Esophagus squamous epithelium (tissue), 5 donors: ENCODE data around the gene DNAH10. TPM values are rescaled to one million over a fixed set of nuclear protein-coding genes. Genes with fewer than 3 reads are reported as not detected.

Source experiments
- DNase-seq: peaks from one replicate; lab custom pipeline; 2025; lab: John Stamatoyannopoulos, UW
- H3K27ac ChIP-seq, 4 donors: fragments of 200-600 bp; sonication (generic); one replicate each; pipeline ENCODE4 v1.5.1; 2016 to 2019; ENCODE audit warnings: mild to moderate bottlenecking in 1 of 4
- H3K27me3 ChIP-seq, 4 donors: fragments of 200-600 bp; sonication (generic); 1 replicate in 3 of 4; 2 replicates in 1 of 4; pipeline versions ENCODE4 v1.5.1 to v1.6.0; 2017 to 2021; ENCODE audit warnings: antibody characterized with exemption in 1 of 4
- H3K36me3 ChIP-seq, 3 donors: fragments of 200-600 bp; sonication (generic); one replicate each; pipeline ENCODE4 v1.5.1; 2016 to 2019
- H3K4me1 ChIP-seq, 3 donors: fragments of 200-600 bp; sonication (generic); one replicate each; pipeline ENCODE4 v1.5.1; 2017 to 2019
- H3K4me3 ChIP-seq, 4 donors: fragments of 200-600 bp; sonication (generic); 1 replicate in 3 of 4; 2 replicates in 1 of 4; pipeline ENCODE4 v1.5.1; 2016 to 2019; ENCODE audit warnings: mild to moderate bottlenecking in 2 of 4, moderate library complexity in 1 of 4
- H3K9me3 ChIP-seq, 3 donors: fragments of 200-600 bp; sonication (generic); one replicate each; pipeline ENCODE4 v1.5.1; 2016 to 2019
- CTCF ChIP-seq, 6 experiments: fragments of 450-650 bp in 4 of 6; fragments of 200-600 bp in 2 of 6; sonication (generic) in 2 of 6; IDR thresholded peaks; one replicate each; pipeline ENCODE4 v1.5.1; 2016 to 2019; ENCODE audit warnings: antibody characterized with exemption in 6 of 6, mild to moderate bottlenecking in 4 of 6, moderate library complexity in 4 of 6
- POLR2A ChIP-seq, 4 donors: fragments of 450-650 bp; IDR thresholded peaks; one replicate each; pipeline ENCODE4 v1.6.1; 2017; ENCODE audit warnings: antibody characterized with exemption in 4 of 4, mild to moderate bottlenecking in 4 of 4, moderate library complexity in 3 of 4
- WGBS, 2 donors: methylation state at CpG; one replicate each; pipeline ENCODE4 v1.1.5; 2018; 5-methylcytosine and 5-hydroxymethylcytosine counted together
- intact Hi-C: fragments of 100-400 bp; cut with DNase I; formaldehyde crosslinking; loops from one replicate; pipeline ENCODE4 v1.15.0; 2022
- total RNA-seq, 4 donors: library from RNA; depleted of rRNA; stranded (reverse); fragments of >200 nt; gene quantifications; one replicate each; pipeline ENCODE4 v1.1.0, GENCODE V29; 2016
- donor health status: DM: yes; HTN: yes; CAD: no.

DNAH10 gene
- total RNA-seq, 4 donors from 2014 or later: not detected

DNA sequence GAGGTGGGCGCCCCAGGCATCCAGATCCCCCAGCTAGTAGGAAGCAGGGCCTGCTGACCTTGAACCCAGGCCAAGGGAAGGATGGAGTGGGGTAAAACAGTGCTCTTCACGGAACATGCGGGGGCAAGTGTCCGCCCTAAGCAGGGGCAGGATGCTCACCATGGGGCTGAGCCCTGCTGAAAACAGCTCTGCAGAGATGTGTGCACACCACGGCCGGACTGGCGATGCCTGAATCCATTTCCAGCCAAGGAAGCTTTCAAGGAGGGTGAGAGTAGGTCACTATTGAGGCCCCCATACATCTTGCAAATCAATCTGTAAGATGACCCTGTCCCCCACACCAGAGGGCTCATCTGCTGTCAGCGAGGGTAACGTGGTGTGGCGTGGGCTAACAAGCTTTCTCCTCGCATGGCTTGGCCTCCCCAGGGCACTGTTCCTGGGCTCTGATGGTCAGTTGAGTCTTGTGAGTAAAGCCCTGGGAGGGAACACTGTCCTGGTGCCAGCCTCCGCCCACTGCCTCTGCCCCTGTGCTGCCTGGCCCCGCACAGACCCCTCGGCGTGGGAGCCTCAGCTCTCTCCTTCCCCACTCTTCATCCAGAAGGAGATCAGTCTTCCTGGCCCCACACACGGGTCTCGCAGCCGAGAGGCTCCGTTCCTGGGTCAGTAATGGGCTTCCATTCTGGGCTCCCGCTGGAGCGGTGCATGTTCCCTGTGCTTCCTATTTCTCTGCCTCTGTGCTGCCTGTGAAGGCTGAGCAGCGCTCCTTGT lies 141.4 kb downstream of the DNAH10 start:
- no peak overlapping the region for H3K4me3 ChIP-seq
- no peaks in the 10 kb centered on the region for H3K9me3 ChIP-seq
- intact Hi-C loops: no loop called here
- H3K4me1 ChIP-seq: peaks cover 0 to 6% (median 0%) of the 10 kb centered on the region in 3 donors
- no peak overlapping the region for H3K27ac ChIP-seq
- no peak for DNase-seq
- 87 to 90% methylated on average over 12 to 15 of the region's 22 CpGs for WGBS, 2 donors
- H3K36me3 ChIP-seq: no peaks in the 10 kb centered on the region
- TF ChIP-seq CTCF (IDR thresholded peaks at IDR 0.05) (no peak), POLR2A (IDR thresholded peaks at IDR 0.05) (no peak)
- H3K27me3 ChIP-seq: peaks cover 0 to 56% (median 0%) of the 10 kb centered on the region in 4 donors

DNA sequence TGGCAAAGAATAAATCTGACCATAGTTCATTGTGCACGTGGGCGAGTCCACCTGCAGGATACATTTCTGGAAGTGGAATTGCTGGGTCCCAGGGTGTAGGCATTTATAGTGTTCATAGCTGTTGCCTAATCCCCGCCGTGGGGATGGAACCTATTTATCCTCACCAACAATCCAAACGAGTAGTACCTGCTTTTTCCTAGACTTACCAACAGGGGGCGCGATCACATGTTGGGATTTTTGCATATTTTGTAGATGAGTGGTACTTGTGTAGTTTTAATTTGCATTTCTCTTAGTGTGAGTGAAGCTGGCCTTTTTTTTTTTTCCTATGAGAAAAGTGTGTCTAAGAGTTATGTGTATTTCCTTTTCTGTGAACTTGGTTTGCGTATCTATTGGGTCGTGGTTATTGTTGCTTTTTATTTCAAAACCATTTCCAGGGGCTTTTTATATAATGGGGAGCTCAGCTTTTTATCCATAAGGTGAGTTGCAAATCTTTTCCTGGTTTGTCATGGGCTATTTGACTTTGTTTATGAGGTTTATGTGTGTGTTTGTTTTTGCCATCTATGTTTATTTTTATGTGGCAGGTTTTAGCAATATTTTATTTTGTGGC lies 143.3 kb downstream of the DNAH10 start:
- TF ChIP-seq POLR2A (IDR thresholded peaks at IDR 0.05) (no peak), CTCF (IDR thresholded peaks at IDR 0.05) (peak; percentile 43 to 73 (median 63))
- H3K9me3 ChIP-seq: no peaks in the 10 kb centered on the region
- no peak overlapping the region for H3K4me3 ChIP-seq
- no peak overlapping the region for H3K27ac ChIP-seq
- H3K4me1 ChIP-seq: peaks cover 0 to 6% (median 0%) of the 10 kb centered on the region in 3 donors
- peaks cover 0 to 39% (median 0%) of the 10 kb centered on the region in 4 donors for H3K27me3 ChIP-seq
- no peak for DNase-seq
- WGBS, 2 donors: 19 to 25% methylated on average over 9 of the region's 9 CpGs
- intact Hi-C loops: no loop called here
- H3K36me3 ChIP-seq: no peaks in the 10 kb centered on the region

DNA sequence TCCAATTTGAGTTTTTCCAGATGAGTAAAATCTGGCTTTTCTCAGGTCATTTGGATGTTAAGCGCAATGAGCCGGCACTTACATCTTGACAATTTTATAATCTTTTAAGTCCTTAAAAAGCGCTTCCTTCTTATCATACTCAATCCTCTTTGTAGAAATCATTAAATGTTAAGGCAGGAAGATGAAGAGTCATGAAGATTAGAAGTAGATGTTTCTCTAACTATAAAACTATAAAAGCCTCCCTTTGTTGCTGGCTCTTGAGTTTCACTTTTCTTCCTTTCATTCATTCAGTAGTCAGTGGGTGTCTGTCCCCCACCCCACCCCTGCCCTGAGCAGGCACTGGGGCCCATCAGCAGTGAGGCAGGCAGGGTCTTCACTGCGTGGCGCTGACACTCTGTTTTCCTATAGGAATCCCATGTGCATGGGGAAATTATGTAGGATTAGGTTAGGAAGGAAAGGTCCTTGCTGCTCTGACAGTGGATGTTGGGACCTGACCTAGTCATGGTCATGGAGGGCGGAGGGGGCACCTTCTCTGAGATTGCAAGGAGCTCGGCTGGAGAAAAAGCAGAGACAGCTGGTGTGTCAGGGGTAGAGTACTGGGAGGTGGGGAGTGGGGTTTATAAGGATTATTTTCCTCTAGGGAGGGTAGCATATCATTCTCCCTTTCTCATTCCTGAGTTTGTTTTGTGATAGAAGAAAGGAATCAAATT lies 144.8 kb downstream of the DNAH10 start:
- intact Hi-C loops: no loop called here
- H3K27ac ChIP-seq: no peak overlapping the region
- no peak for DNase-seq
- TF ChIP-seq CTCF (IDR thresholded peaks at IDR 0.05): no peak
- no peak for TF ChIP-seq POLR2A (IDR thresholded peaks at IDR 0.05)
- no peaks in the 10 kb centered on the region for H3K36me3 ChIP-seq
- H3K27me3 ChIP-seq: peaks cover 0 to 27% (median 0%) of the 10 kb centered on the region in 4 donors
- no peaks in the 10 kb centered on the region for H3K9me3 ChIP-seq
- peaks cover 0 to 6% (median 0%) of the 10 kb centered on the region in 3 donors for H3K4me1 ChIP-seq
- no peak overlapping the region for H3K4me3 ChIP-seq
- 92 to 95% methylated on average over 6 to 7 of the region's 7 CpGs for WGBS, 2 donors

DNA sequence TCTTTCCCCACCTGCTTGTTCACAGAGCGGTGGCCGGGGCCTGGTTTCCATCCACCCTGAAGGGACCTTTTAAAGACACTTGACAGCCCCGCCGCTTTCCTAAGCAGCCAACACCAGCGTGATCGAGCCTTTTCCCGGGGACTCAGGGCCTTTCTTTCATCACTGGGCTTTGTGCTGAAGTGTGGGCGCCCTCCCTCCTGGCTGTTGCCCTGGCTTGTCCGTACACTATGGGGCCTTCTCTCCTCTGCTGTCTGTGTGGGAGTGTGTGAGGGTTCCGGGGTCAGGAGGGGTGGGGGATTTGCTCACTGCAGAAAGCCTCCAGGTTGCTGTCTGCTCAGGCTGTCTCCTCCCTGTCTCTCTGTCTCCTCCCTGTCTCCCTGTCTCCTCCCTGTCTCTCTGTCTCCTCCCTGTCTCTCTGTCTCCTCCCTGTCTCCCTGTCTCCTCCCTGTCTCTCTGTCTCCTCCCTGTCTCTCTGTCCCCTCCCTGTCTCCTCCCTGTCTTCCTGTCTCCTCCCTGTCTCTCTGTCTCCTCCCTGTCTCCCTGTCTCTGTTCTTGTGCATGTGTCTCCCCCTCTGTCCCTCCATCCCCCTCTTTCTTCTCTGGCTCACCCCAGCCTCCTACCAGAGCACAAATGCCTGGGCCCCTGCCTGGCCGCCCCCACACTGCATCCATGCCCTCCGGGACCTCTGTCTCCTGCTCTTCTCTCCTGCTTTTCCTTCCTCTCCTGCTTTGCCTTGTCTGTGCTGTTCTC lies 145.8 kb downstream of the DNAH10 start:
- TF ChIP-seq POLR2A (IDR thresholded peaks at IDR 0.05): no peak
- no peak for TF ChIP-seq CTCF (IDR thresholded peaks at IDR 0.05)
- H3K27ac ChIP-seq: peak overlapping the region in 1 of 4 donors; percentile 57
- intact Hi-C loops: no loop called here
- 36 to 38% methylated on average over 6 to 12 of the region's 12 CpGs for WGBS, 2 donors
- no peaks in the 10 kb centered on the region for H3K9me3 ChIP-seq
- DNase-seq: no peak
- peaks cover 0 to 17% (median 0%) of the 10 kb centered on the region in 4 donors for H3K27me3 ChIP-seq
- no peaks in the 10 kb centered on the region for H3K36me3 ChIP-seq
- H3K4me3 ChIP-seq: peak overlapping the region in 1 of 4 donors; percentile 12
- H3K4me1 ChIP-seq: peaks cover 0 to 6% (median 0%) of the 10 kb centered on the region in 3 donors
